OCI-LY7 (cell line): Measurements from ENCODE around the gene OR10R2. TPM values are rescaled to one million over a fixed set of nuclear protein-coding genes. Genes with fewer than 3 reads are reported as not detected.

Source experiments
- BruUV-seq: library from RNA; stranded (reverse); fragments of 400-500 nt; replicated peaks from 2 replicates; lab custom pipeline; 2021; lab: Mats Ljungman, UMichigan
- CTCF ChIA-PET: fragments of 300-600 bp; sonication (Branson Sonifier 250); formaldehyde crosslinking; loops from one replicate; lab custom pipeline; 2022; ENCODE audit warnings: antibody characterized with exemption; ENCODE audit not compliant: unreplicated experiment; lab: Charles Lee
- POLR2A ChIA-PET: fragments of 300-600 bp; sonication (Branson Sonifier 250); formaldehyde crosslinking; loops from one replicate; lab custom pipeline; 2022; ENCODE audit warnings: antibody characterized with exemption; lab: Charles Lee
- DNase-seq: peaks from one replicate; pipeline ENCODE4 v3.0.0-alpha.2; 2015; ENCODE audit warnings: low spot score
- H2AFZ ChIP-seq: fragments of 200-600 bp; sonication (generic), shearing (Covaris generic); 2 replicates; pipeline ENCODE4 v1.6.1; 2014; ENCODE audit warnings: mild to moderate bottlenecking, antibody characterized with exemption, low read length, moderate library complexity
- H3K27ac ChIP-seq: fragments of 200-600 bp; sonication (generic); 2 replicates; pipeline ENCODE4 v1.5.1; 2014; ENCODE audit warnings: mixed run types, low read depth, mild to moderate bottlenecking, moderate library complexity, low read length, inconsistent platforms; ENCODE audit not compliant: poor library complexity, severe bottlenecking
- H3K36me3 ChIP-seq: fragments of 200-600 bp; sonication (generic); 2 replicates; pipeline ENCODE4 v1.6.1; 2014; ENCODE audit warnings: mild to moderate bottlenecking, antibody characterized with exemption, low read length, moderate library complexity, mixed read lengths; ENCODE audit not compliant: insufficient read depth
- H3K4me1 ChIP-seq: fragments of 200-600 bp; sonication (generic); 2 replicates; pipeline ENCODE4 v1.5.1; 2014; ENCODE audit warnings: mild to moderate bottlenecking, low read length; ENCODE audit not compliant: insufficient read depth, poor library complexity, severe bottlenecking
- H3K4me2 ChIP-seq: fragments of 200-600 bp; sonication (generic); 2 replicates; pipeline ENCODE4 v1.6.1; 2014; ENCODE audit warnings: mild to moderate bottlenecking, low read length
- H3K4me3 ChIP-seq: fragments of 200-600 bp; sonication (generic); 2 replicates; pipeline ENCODE4 v1.5.1; 2014; ENCODE audit warnings: mild to moderate bottlenecking, low read depth, low read length; ENCODE audit not compliant: poor library complexity, severe bottlenecking
- H3K79me2 ChIP-seq: fragments of 200-600 bp; sonication (generic); 2 replicates; pipeline ENCODE4 v1.6.1; 2016; ENCODE audit warnings: low read depth, mild to moderate bottlenecking, low read length, moderate library complexity, mixed read lengths; ENCODE audit not compliant: insufficient read depth
- H3K9me2 ChIP-seq: fragments of 200-600 bp; sonication (generic); 2 replicates; pipeline ENCODE4 v1.6.1; 2016; ENCODE audit warnings: mild to moderate bottlenecking, low read length, mixed read lengths; ENCODE audit not compliant: insufficient read depth
- H3K9me3 ChIP-seq: fragments of 200-600 bp; sonication (generic); 2 replicates; pipeline ENCODE4 v1.6.1; 2014; ENCODE audit warnings: mild to moderate bottlenecking, mixed run types, low read length, mixed read lengths
- H4K20me1 ChIP-seq: fragments of 200-600 bp; sonication (generic); 2 replicates; pipeline ENCODE4 v1.6.1; 2014; ENCODE audit warnings: mild to moderate bottlenecking, antibody characterized with exemption, low read length, moderate library complexity, mixed read lengths; ENCODE audit not compliant: insufficient read depth
- EZH2phosphoT487 ChIP-seq: fragments of 200-600 bp; sonication (generic); IDR thresholded peaks from 2 replicates; pipeline ENCODE4 v1.6.1; 2018; ENCODE audit warnings: low read depth, borderline replicate concordance, mild to moderate bottlenecking, mixed run types, antibody characterized with exemption, low read length, moderate library complexity, mixed read lengths
- intact Hi-C: fragments of 100-400 bp; cut with micrococcal nuclease; formaldehyde crosslinking; loops from one replicate; pipeline ENCODE4 v1.10.0; 2022; ENCODE audit not compliant: unreplicated experiment
- total RNA-seq, 2 experiments: library from RNA; depleted of rRNA in 1 of 2; stranded (reverse); fragments of >200 nt in 1 of 2; shearing (Covaris generic) in 1 of 2; gene quantifications; 2 replicates each; pipeline ENCODE4 v1.2.3, GENCODE V29; 2014 to 2022
- TF ChIP-seq, protein P1 (sequence below): fragments of 200-600 bp; sonication (generic); conservative IDR thresholded peaks from 2 replicates; pipeline ENCODE4 v1.5.1; 2014; ENCODE audit warnings: mild to moderate bottlenecking, antibody characterized with exemption, low read length, moderate library complexity, mixed read lengths

The OR10R2 gene
- total RNA-seq, 2 experiments from 2014 or later, result not detected

DNA sequence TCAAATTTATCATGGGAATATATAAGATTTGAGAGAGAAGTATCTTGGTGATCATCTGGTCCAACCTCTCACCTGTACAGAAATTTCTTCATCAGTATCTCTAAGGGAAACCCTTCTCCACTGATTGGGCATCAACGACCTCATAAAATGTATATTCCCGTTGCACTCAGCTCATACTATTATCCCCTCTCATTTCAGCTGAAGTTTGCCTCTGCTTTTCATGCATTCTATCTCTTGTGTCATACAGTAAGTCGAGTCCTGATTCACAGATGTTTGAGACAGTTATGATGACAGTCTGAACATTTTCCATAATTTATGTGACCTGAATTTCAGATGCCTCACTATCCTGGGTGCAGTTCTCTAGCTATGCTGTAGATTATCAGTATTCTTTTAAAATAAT, 21.0 kb downstream of the OR10R2 start:
- no peaks in the 10 kb centered on the region for H3K79me2 ChIP-seq
- BruUV-seq, result no TSS peak
- no peak overlapping the region for H3K27ac ChIP-seq
- no peak for TF ChIP-seq EZH2phosphoT487
- TF ChIP-seq, protein P1, sequence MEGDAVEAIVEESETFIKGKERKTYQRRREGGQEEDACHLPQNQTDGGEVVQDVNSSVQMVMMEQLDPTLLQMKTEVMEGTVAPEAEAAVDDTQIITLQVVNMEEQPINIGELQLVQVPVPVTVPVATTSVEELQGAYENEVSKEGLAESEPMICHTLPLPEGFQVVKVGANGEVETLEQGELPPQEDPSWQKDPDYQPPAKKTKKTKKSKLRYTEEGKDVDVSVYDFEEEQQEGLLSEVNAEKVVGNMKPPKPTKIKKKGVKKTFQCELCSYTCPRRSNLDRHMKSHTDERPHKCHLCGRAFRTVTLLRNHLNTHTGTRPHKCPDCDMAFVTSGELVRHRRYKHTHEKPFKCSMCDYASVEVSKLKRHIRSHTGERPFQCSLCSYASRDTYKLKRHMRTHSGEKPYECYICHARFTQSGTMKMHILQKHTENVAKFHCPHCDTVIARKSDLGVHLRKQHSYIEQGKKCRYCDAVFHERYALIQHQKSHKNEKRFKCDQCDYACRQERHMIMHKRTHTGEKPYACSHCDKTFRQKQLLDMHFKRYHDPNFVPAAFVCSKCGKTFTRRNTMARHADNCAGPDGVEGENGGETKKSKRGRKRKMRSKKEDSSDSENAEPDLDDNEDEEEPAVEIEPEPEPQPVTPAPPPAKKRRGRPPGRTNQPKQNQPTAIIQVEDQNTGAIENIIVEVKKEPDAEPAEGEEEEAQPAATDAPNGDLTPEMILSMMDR, result no peak
- no peak overlapping the region for H3K4me2 ChIP-seq
- ChIA-PET CTCF (no interaction called here), POLR2A (interaction anchor here (0.6 kb wide), 1 partner anchor 271 kb away, joined by 3 read pairs; no protein-coding TSS in a partner anchor)
- DNase-seq, result no peak
- H3K4me3 ChIP-seq, result no peak overlapping the region
- no peak overlapping the region for H2AFZ ChIP-seq
- H3K9me3 ChIP-seq, result no peaks in the 10 kb centered on the region
- intact Hi-C loops, result loop anchor here (10.0 kb wide), 1 partner anchor 288 kb away; no protein-coding TSS in a partner anchor
- H3K36me3 ChIP-seq, result no peaks in the 10 kb centered on the region
- H4K20me1 ChIP-seq, result no peaks in the 10 kb centered on the region
- no peaks in the 10 kb centered on the region for H3K4me1 ChIP-seq
- 0 out of 2 replicates have a peak, but pooled peaks cover 3% of the 10 kb centered on the region for H3K9me2 ChIP-seq

DNA sequence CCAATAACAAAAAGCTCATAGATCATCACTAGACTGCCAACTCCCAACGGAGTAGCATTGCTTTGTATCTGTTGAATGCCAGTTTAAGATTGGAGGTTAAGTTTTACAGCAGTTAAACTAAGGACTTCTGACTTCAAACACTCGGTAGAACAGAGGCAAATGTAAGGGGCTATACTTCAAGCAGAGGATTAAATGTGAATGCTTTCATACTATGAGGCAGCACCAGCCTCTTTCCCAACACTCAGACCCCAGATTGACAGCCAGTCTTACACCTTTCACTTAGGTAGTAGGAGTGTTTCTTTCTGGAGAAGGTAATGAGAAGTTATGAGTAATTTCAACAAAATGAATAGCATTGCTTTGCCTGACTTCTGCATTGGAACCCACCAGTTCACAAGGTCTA, 22.8 kb downstream of the OR10R2 start:
- no TSS peak for BruUV-seq
- POLR2A ChIA-PET, result no interaction called here

DNA sequence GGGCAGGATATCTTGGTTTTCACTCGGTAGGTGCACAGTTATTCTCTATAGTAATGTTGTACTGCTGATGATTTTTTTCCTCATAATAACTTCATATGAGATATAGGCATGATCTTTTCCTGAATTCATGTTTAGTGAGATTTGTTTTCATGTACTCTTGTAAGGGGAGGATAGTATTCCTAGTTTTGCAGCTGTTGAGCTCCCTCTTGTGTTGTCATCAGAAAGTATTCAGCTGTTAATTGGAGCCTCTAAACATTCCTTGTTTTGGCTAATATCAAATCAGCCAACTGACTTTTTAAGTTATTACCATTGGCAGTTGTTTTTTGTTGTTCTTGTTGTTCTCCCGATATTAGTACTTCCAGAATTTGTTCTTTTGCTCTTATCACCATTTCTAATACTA, 24.4 kb downstream of the OR10R2 start:
- no peak overlapping the region for H2AFZ ChIP-seq
- ChIA-PET POLR2A (no interaction called here), CTCF (interaction anchor here (0.7 kb wide), 1 partner anchor 292 kb away, joined by 3 read pairs; no protein-coding TSS in a partner anchor)
- 0 out of 2 replicates have a peak, but pooled peaks cover 3% of the 10 kb centered on the region for H3K9me2 ChIP-seq
- no peak overlapping the region for H3K4me3 ChIP-seq
- H3K4me1 ChIP-seq, result no peaks in the 10 kb centered on the region
- no peaks in the 10 kb centered on the region for H3K79me2 ChIP-seq
- H3K9me3 ChIP-seq, result no peaks in the 10 kb centered on the region
- peak; percentile 24 for DNase-seq
- intact Hi-C loops, result loop anchor here (10.0 kb wide), 1 partner anchor 292 kb away; no protein-coding TSS in a partner anchor
- no peaks in the 10 kb centered on the region for H3K36me3 ChIP-seq
- H3K27ac ChIP-seq, result no peak overlapping the region
- no peak overlapping the region for H3K4me2 ChIP-seq
- BruUV-seq, result no TSS peak
- no peaks in the 10 kb centered on the region for H4K20me1 ChIP-seq
- TF ChIP-seq EZH2phosphoT487, result no peak
- TF ChIP-seq, protein P1, result peak; percentile 67

More for the DNA sequence above, 22.8 kb downstream of the OR10R2 start:
- Histone ChIP-seq H3K4me2 (no peak overlapping the region), H3K4me1 (no peaks in the 10 kb centered on the region), H3K9me3 (no peaks in the 10 kb centered on the region), H3K4me3 (no peak overlapping the region), H3K9me2 (0 out of 2 replicates have a peak, but pooled peaks cover 3% of the 10 kb centered on the region), H4K20me1 (no peaks in the 10 kb centered on the region), H3K79me2 (no peaks in the 10 kb centered on the region), H3K36me3 (no peaks in the 10 kb centered on the region), H3K27ac (no peak overlapping the region), H2AFZ (no peak overlapping the region)
- TF ChIP-seq EZH2phosphoT487, result no peak
- TF ChIP-seq, protein P1, result no peak
- no peak for DNase-seq
- CTCF ChIA-PET, result no interaction called here
- intact Hi-C loops, result loop anchor here (10.0 kb wide), 1 partner anchor 290 kb away; no protein-coding TSS in a partner anchor
